HPDE6-E6E7 (cell line): ENCODE data around the gene OGT.
"Not testable (repeated sequence)": the region's sequence is repeated elsewhere in the genome, so short reads cannot be mapped to it uniquely, and the experiment has no call there.

ENCODE experiments used
- DNase-seq: peaks from one replicate; pipeline ENCODE4 v3.0.0; 2011; ENCODE audit warnings: missing footprints; ENCODE audit errors: extremely low spot score

Gene OGT

GRCh38 chrX:71586929-71587328 is 54.0 kb downstream of the OGT start:
- no peak for DNase-seq

GRCh38 chrX:71593210-71593609 is 60.3 kb downstream of the OGT start:
- DNase-seq: not testable (repeated sequence)

GRCh38 chrX:71599965-71600364 is 67.1 kb downstream of the OGT start:
- no peak for DNase-seq

GRCh38 chrX:71603618-71604017 is 70.7 kb downstream of the OGT start:
- DNase-seq: no peak

- DNase-seq: no peak
Observed at GRCh38 chrX:71604141-71604540, 71.2 kb downstream of the OGT start.

GRCh38 chrX:71604796-71605568 is 72.1 kb downstream of the OGT start:
- DNase-seq: no peak

GRCh38 chrX:71606536-71607216 is 73.8 kb downstream of the OGT start:
- DNase-seq: no peak

- no peak for DNase-seq
Observed at GRCh38 chrX:71607488-71607887, 74.6 kb downstream of the OGT start.

- DNase-seq: no peak
Observed at GRCh38 chrX:71609095-71609750, 76.3 kb downstream of the OGT start.

GRCh38 chrX:71611736-71612135 is 78.8 kb downstream of the OGT start:
- DNase-seq: not testable (repeated sequence)

GRCh38 chrX:71612256-71612655 is 79.4 kb downstream of the OGT start:
- DNase-seq: no peak

GRCh38 chrX:71615056-71615455 is 82.2 kb downstream of the OGT start:
- no peak for DNase-seq

GRCh38 chrX:71615954-71616353 is 83.0 kb downstream of the OGT start:
- DNase-seq: no peak

- no peak for DNase-seq
Observed at GRCh38 chrX:71616672-71617529, 84.0 kb downstream of the OGT start.

- DNase-seq: no peak
Observed at GRCh38 chrX:71617742-71618141, 84.8 kb downstream of the OGT start.

GRCh38 chrX:71618303-71618721 is 85.4 kb downstream of the OGT start, which contains the start of gene CXCR3:
Gene CXCR3, minus strand, starts transcription at chrX:71618511. Its CDS starts 62 bp downstream, at chrX:71618449.
- no peak for DNase-seq

GRCh38 chrX:71618787-71619186 is 85.9 kb downstream of the OGT start:
- DNase-seq: no peak

GRCh38 chrX:71619193-71619592 is 86.3 kb downstream of the OGT start:
- DNase-seq: no peak

GRCh38 chrX:71619986-71620385 is 87.1 kb downstream of the OGT start:
- no peak for DNase-seq

GRCh38 chrX:71621603-71622002 is 88.7 kb downstream of the OGT start:
- DNase-seq: no peak

- no peak for DNase-seq
Observed at GRCh38 chrX:71622032-71622575, 89.2 kb downstream of the OGT start.
